SK-N-SH (cell line): Measurements from ENCODE around the gene SFSWAP. TPM values are rescaled to one million over a fixed set of nuclear protein-coding genes. Genes with fewer than 3 reads are reported as not detected.
A peak's percentile ranks its signal among the peaks of the same experiment; 100 is the strongest.

Source experiments
- CTCF ChIA-PET: fragments of 300-600, 350-600 bp; formaldehyde crosslinking; extraction: SDS; loops from one replicate; lab custom pipeline; 2021; lab: Yijun Ruan, JAX
- POLR2A ChIA-PET: fragments of 350-600 bp; sonication (Branson Sonifier 250); formaldehyde crosslinking; extraction: SDS; loops from one replicate; lab custom pipeline; 2020; ENCODE audit warnings: antibody characterized with exemption, inconsistent platforms; lab: Yijun Ruan, JAX
- DNase-seq: peaks from one replicate; pipeline ENCODE4 v3.0.0; 2012
- H2AFZ ChIP-seq: fragments of 200-600 bp; sonication (generic); 2 replicates; pipeline ENCODE4 v1.8.1; 2016; ENCODE audit warnings: antibody characterized with exemption, mild to moderate bottlenecking, low read depth
- H3F3A ChIP-seq: fragments of 200-600 bp; sonication (generic); replicated peaks from 2 replicates; pipeline ENCODE3; 2016; ENCODE audit warnings: antibody characterized with exemption, mild to moderate bottlenecking; ENCODE audit not compliant: insufficient read depth
- H3K27ac ChIP-seq, 2 experiments: fragments of 200-500 bp in 1 of 2; fragments of 200-600 bp in 1 of 2; sonication (Bioruptor generic) in 1 of 2; sonication (generic), shearing (Covaris generic) in 1 of 2; 2 replicates each; pipeline versions ENCODE4 v1.5.1 to v1.6.1; 2014 to 2016; ENCODE audit warnings: low read depth in 2 of 2, inconsistent platforms in 1 of 2, low read length in 1 of 2, mild to moderate bottlenecking in 1 of 2, mixed read lengths in 1 of 2
- H3K27me3 ChIP-seq: fragments of 200-600 bp; sonication (generic), shearing (Covaris generic); 2 replicates; pipeline ENCODE4 v1.6.1; 2016; ENCODE audit warnings: mixed run types; ENCODE audit not compliant: insufficient read depth
- H3K36me3 ChIP-seq, 2 experiments: fragments of 200-500 bp in 1 of 2; fragments of 200-600 bp in 1 of 2; sonication (Bioruptor generic) in 1 of 2; sonication (generic) in 1 of 2; replicated peaks in 1 of 2; 2 replicates each; pipeline versions ENCODE3 to v1.5.1; 2014 to 2016; ENCODE audit warnings: low read length in 1 of 2, mild to moderate bottlenecking in 1 of 2; ENCODE audit not compliant: insufficient read depth in 2 of 2, control insufficient read depth in 1 of 2
- H3K4me1 ChIP-seq, 2 experiments: fragments of 200-500 bp in 1 of 2; fragments of 200-600 bp in 1 of 2; sonication (Bioruptor generic) in 1 of 2; sonication (generic), shearing (Covaris generic) in 1 of 2; 2 replicates each; pipeline versions ENCODE4 v1.5.1 to v1.6.1; 2014 to 2016; ENCODE audit warnings: low read depth in 1 of 2, low read length in 1 of 2, mixed run types in 1 of 2; ENCODE audit not compliant: insufficient read depth in 2 of 2, control insufficient read depth in 1 of 2
- H3K4me2 ChIP-seq: fragments of 200-600 bp; sonication (generic), shearing (Covaris generic); 2 replicates; pipeline ENCODE4 v1.6.1; 2017; ENCODE audit warnings: mixed run types
- H3K4me3 ChIP-seq, 2 experiments: fragments of 200-500 bp in 1 of 2; fragments of 200-600 bp in 1 of 2; sonication (Bioruptor generic) in 1 of 2; sonication (generic), shearing (Covaris generic) in 1 of 2; 2 replicates each; pipeline versions ENCODE4 v1.5.1 to v1.8.1; 2014 to 2016; ENCODE audit warnings: low read depth in 2 of 2, inconsistent platforms in 1 of 2, low read length in 1 of 2, mild to moderate bottlenecking in 1 of 2, mixed read lengths in 1 of 2, moderate library complexity in 1 of 2
- H3K79me2 ChIP-seq: fragments of 200-600 bp; sonication (generic); 2 replicates; pipeline ENCODE4 v1.8.1; 2017; ENCODE audit warnings: mild to moderate bottlenecking; ENCODE audit not compliant: insufficient read depth
- H3K9ac ChIP-seq: fragments of 200-600 bp; sonication (generic); 2 replicates; pipeline ENCODE4 v1.6.1; 2017; ENCODE audit warnings: mixed run types
- H3K9me2 ChIP-seq: fragments of 200-600 bp; sonication (generic); 2 replicates; pipeline ENCODE4 v1.6.1; 2017; ENCODE audit warnings: mixed run types
- H3K9me3 ChIP-seq: fragments of 200-600 bp; sonication (generic); 2 replicates; pipeline ENCODE4 v1.6.1; 2017; ENCODE audit warnings: mixed run types, mild to moderate bottlenecking, moderate library complexity
- H4K20me1 ChIP-seq: fragments of 200-600 bp; sonication (generic); 2 replicates; pipeline ENCODE4 v1.6.1; 2017; ENCODE audit warnings: mild to moderate bottlenecking, mixed run types; ENCODE audit not compliant: insufficient read depth
- EP300 ChIP-seq, 2 experiments: IDR thresholded peaks; 2 replicates each; pipeline versions ENCODE4 v1.4.0 to v1.6.1; 2012; ENCODE audit warnings: borderline replicate concordance in 1 of 2, low read depth in 1 of 2, low read length in 1 of 2
- FOXJ3 ChIP-seq: sonication (generic); formaldehyde crosslinking; IDR thresholded peaks from 2 replicates; pipeline ENCODE4 v1.5.1; 2020; ENCODE audit warnings: mild to moderate bottlenecking, missing genetic modification reagents
- FOXM1 ChIP-seq: IDR thresholded peaks from 2 replicates; pipeline ENCODE4 v1.4.0; 2012; ENCODE audit warnings: low read depth, mild to moderate bottlenecking
- JUND ChIP-seq: IDR thresholded peaks from 2 replicates; pipeline ENCODE4 v1.4.0; 2012
- MEF2A ChIP-seq: IDR thresholded peaks from 2 replicates; pipeline ENCODE4 v1.4.0; 2012; ENCODE audit warnings: low read depth, borderline replicate concordance
- NFIC ChIP-seq: IDR thresholded peaks from 2 replicates; pipeline ENCODE4 v1.4.0; 2012; ENCODE audit warnings: borderline replicate concordance
- NRF1 ChIP-seq: IDR thresholded peaks from 2 replicates; pipeline ENCODE4 v1.6.1; 2012; ENCODE audit warnings: low read depth, mild to moderate bottlenecking, low read length
- RAD21 ChIP-seq: IDR thresholded peaks from 2 replicates; pipeline ENCODE4 v1.6.1; 2012; ENCODE audit warnings: mild to moderate bottlenecking, low read length
- RCOR1 ChIP-seq: fragments of 150-350 bp; IDR thresholded peaks from 2 replicates; pipeline ENCODE4 v1.6.1; 2017; ENCODE audit warnings: antibody characterized with exemption, low read length
- RXRA ChIP-seq: IDR thresholded peaks from 2 replicates; pipeline ENCODE4 v1.4.0; 2012; ENCODE audit warnings: low read depth, mild to moderate bottlenecking, borderline replicate concordance
- TAF1 ChIP-seq: IDR thresholded peaks from 2 replicates; pipeline ENCODE4 v1.6.1; 2012; ENCODE audit warnings: low read depth, mild to moderate bottlenecking, low read length, moderate library complexity, borderline replicate concordance
- TEAD4 ChIP-seq: IDR thresholded peaks from 2 replicates; pipeline ENCODE4 v1.4.0; 2012; ENCODE audit warnings: mild to moderate bottlenecking, borderline replicate concordance; ENCODE audit not compliant: insufficient read depth
- YY1 ChIP-seq: IDR thresholded peaks from 2 replicates; pipeline ENCODE4 v1.4.0; 2012; ENCODE audit warnings: low read depth, mild to moderate bottlenecking
- WGBS: methylation state at CpG from one replicate; pipeline ENCODE4 v1.1.6; 2017; ENCODE audit warnings: low lambda C conversion rate; 5-methylcytosine and 5-hydroxymethylcytosine counted together
- polyA plus RNA-seq, 3 experiments: library from polyadenylated mRNA; depleted of rRNA; stranded (reverse); fragments of >200 nt; gene quantifications; 2 replicates each; pipeline ENCODE4 v1.2.3, GENCODE V29; 2012
- TF ChIP-seq, protein P1 (sequence below): IDR thresholded peaks from 2 replicates; pipeline ENCODE4 v1.4.0; 2012; ENCODE audit warnings: low read depth
- TF ChIP-seq, protein P2 (sequence below): IDR thresholded peaks from 2 replicates; pipeline ENCODE4 v1.6.1; 2012; ENCODE audit warnings: mild to moderate bottlenecking, low read depth, low read length, moderate library complexity

The SFSWAP gene
- polyA plus RNA-seq, 1 of the 3 experiments (the other 2 are of a cell fraction) = 27.9 TPM

DNA sequence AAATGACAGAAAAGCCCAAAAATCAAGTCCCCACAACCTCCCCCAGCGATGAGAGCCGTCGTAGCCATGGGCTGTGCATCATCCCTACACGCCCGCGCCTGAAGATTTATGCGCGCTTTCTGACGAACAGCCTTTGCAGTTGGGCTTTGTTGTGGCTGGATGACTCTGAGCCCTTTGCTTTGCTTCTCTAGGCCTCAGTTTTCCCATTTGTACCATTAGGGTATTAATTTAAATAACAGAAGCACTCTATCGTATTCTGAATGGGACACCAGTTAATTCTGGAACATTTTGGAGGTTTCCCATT is 24.2 kb downstream of the SFSWAP start:
- POLR2A ChIA-PET = no interaction called here

DNA sequence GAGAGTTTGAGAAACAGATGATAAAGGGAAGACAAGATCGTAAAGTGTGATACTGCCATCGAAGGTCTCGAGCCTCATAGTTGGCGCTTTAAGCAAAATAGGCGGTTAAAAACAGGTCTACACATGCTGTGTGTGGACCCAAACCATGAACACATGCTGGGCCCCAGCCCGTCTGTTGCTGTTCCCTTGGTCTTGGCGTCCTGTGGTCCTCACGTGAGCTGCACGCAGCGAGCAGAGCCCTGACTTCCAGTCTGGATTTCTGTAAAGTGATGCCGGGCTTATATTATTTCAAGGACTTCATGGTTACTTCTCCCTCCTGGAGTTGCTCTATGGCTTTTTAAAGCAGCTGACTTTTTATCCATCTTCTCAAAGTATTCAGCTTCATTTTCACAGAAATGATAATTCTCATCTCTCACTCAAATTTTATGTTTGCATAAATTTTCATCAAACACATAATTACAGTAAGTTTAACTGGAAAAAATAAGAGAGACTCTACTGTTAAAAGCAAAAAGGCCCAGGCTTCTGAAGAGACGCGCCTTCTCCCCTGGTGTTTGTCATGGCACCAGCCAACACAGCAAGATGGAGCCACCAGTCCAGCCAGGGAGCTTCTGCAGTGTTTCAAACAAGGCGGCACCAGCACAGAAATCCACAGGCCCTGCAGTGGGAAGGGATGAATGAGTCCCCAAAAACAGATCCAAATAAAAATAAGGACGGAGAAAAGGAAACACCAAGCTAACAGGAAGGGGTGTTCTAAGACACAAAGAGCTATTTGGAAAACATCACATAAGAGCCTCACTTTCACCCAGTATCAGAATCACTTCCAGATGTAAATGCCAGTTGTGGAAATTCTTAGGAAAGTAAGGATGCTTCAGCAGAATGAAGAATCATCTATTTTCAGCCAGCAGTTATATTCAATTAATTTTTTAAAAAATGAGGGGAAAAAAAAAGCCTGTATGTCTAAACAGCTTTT is 24.9 kb downstream of the SFSWAP start:
- WGBS = 96% methylated on average over 15 of the region's 15 CpGs
- H3K36me3 ChIP-seq = peaks cover 41 to 73% of the 10 kb centered on the region in 2 experiments
- POLR2A ChIA-PET = no interaction called here

More for the DNA sequence above, 24.2 kb downstream of the SFSWAP start:
- no peak for DNase-seq
- Histone ChIP-seq H2AFZ (no peak overlapping the region), H3K9me2 (no peaks in the 10 kb centered on the region), H3K9ac (no peak overlapping the region), H3F3A (peaks cover 17% of the 10 kb centered on the region), H3K27me3 (no peaks in the 10 kb centered on the region)
- CTCF ChIA-PET = no interaction called here
- no peak for TF ChIP-seq FOXM1
- TF ChIP-seq, all 33 proteins: peak for 0
- no peaks in the 10 kb centered on the region for H3K9me3 ChIP-seq
- H3K36me3 ChIP-seq = peaks cover 35 to 74% of the 10 kb centered on the region in 2 experiments
- H3K4me1 ChIP-seq = 0 out of 4 replicates have a peak, but pooled peaks cover 0 to 7% of the 10 kb centered on the region in 2 experiments
- no peak overlapping the region for H3K4me2 ChIP-seq
- WGBS = 89% methylated on average over 10 of the region's 10 CpGs
- H3K4me3 ChIP-seq = no peak overlapping the region
- H4K20me1 ChIP-seq = no peaks in the 10 kb centered on the region
- H3K79me2 ChIP-seq = peaks cover 4% of the 10 kb centered on the region; the same call in 1 of the 2 replicates
- no peak overlapping the region for H3K27ac ChIP-seq

DNA sequence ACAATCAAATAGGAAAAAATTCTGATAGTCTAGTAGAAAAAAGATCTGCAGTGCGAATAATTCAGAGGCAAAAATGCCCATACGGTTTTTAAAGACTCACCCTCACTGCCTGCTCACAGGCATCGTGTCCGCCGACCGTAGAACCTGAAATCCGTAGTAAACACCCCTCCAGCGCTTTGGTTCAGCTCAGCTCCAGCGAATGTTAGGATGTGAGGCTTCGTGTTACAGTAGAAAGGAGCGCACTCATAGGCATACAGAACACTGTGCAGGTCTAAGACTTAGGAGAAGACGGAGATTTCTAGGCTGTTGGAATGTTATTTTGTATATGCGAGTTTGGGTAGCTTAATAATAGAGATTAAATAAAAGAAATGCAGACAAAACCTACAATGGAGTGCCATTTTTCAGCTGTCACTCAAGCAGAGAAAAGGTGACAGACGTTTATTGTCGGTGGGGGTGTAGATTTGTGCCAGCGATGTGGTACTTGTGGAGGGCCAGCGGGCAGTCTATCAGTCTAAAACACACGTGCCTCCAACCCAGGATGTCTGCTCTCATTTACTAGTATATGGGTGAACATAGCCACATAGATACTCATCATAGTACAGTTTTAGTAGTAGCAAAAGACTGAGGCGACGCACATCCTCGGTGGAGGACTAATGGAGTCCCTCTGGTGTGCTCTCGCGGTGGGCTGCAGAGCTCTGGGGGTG is 25.7 kb downstream of the SFSWAP start:
- Histone ChIP-seq H3K79me2 (peaks cover 9% of the 10 kb centered on the region; the same call in 1 of the 2 replicates), H3K36me3 (peaks cover 45 to 67% of the 10 kb centered on the region in 2 experiments), H4K20me1 (no peaks in the 10 kb centered on the region), H3K4me2 (peak overlapping the region; percentile 60; the same call in 1 of the 2 replicates), H3K9me3 (no peaks in the 10 kb centered on the region), H2AFZ (no peak overlapping the region), H3K27ac (peak overlapping the region in 1 of 2 experiments; percentile 47; a peak in 1 of 4 replicates), H3F3A (peaks cover 17% of the 10 kb centered on the region), H3K27me3 (no peaks in the 10 kb centered on the region), H3K9me2 (no peaks in the 10 kb centered on the region), H3K4me3 (no peak overlapping the region), H3K9ac (no peak overlapping the region), H3K4me1 (0 out of 4 replicates have a peak, but pooled peaks cover 0 to 7% of the 10 kb centered on the region in 2 experiments)
- ChIA-PET POLR2A (no interaction called here), CTCF (interaction anchor here (0.6 to 1.0 kb wide), 2 partner anchors 9 to 18 kb away, joined by 3 to 5 read pairs; no protein-coding TSS in a partner anchor)
- WGBS = 95% methylated on average over 23 of the region's 23 CpGs
- TF ChIP-seq NFIC = no peak
- TF ChIP-seq JUND = no peak
- no peak for TF ChIP-seq RXRA
- TF ChIP-seq TEAD4 = no peak
- TF ChIP-seq RAD21 = no peak
- TF ChIP-seq, protein P1, sequence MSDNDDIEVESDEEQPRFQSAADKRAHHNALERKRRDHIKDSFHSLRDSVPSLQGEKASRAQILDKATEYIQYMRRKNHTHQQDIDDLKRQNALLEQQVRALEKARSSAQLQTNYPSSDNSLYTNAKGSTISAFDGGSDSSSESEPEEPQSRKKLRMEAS = no peak
- TF ChIP-seq, protein P2, sequence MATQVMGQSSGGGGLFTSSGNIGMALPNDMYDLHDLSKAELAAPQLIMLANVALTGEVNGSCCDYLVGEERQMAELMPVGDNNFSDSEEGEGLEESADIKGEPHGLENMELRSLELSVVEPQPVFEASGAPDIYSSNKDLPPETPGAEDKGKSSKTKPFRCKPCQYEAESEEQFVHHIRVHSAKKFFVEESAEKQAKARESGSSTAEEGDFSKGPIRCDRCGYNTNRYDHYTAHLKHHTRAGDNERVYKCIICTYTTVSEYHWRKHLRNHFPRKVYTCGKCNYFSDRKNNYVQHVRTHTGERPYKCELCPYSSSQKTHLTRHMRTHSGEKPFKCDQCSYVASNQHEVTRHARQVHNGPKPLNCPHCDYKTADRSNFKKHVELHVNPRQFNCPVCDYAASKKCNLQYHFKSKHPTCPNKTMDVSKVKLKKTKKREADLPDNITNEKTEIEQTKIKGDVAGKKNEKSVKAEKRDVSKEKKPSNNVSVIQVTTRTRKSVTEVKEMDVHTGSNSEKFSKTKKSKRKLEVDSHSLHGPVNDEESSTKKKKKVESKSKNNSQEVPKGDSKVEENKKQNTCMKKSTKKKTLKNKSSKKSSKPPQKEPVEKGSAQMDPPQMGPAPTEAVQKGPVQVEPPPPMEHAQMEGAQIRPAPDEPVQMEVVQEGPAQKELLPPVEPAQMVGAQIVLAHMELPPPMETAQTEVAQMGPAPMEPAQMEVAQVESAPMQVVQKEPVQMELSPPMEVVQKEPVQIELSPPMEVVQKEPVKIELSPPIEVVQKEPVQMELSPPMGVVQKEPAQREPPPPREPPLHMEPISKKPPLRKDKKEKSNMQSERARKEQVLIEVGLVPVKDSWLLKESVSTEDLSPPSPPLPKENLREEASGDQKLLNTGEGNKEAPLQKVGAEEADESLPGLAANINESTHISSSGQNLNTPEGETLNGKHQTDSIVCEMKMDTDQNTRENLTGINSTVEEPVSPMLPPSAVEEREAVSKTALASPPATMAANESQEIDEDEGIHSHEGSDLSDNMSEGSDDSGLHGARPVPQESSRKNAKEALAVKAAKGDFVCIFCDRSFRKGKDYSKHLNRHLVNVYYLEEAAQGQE = no peak
- no peak for TF ChIP-seq MEF2A
- no peak for DNase-seq

More for the DNA sequence above, 24.9 kb downstream of the SFSWAP start:
- Histone ChIP-seq H3K4me2 (no peak overlapping the region), H3K9ac (no peak overlapping the region), H3K9me3 (no peaks in the 10 kb centered on the region), H3K27me3 (no peaks in the 10 kb centered on the region), H2AFZ (no peak overlapping the region), H3K79me2 (peaks cover 9% of the 10 kb centered on the region; the same call in 1 of the 2 replicates), H3K27ac (peak overlapping the region in 1 of 2 experiments; percentile 33; a peak in 1 of 4 replicates), H3K9me2 (no peaks in the 10 kb centered on the region), H3F3A (peaks cover 17% of the 10 kb centered on the region), H3K4me1 (0 out of 4 replicates have a peak, but pooled peaks cover 0 to 7% of the 10 kb centered on the region in 2 experiments)
- CTCF ChIA-PET = interaction anchor here (0.6 to 1.0 kb wide), 2 partner anchors 10 to 19 kb away, joined by 3 to 5 read pairs; no protein-coding TSS in a partner anchor
- no peak for DNase-seq
- no peak for TF ChIP-seq TAF1
- no peak for TF ChIP-seq NRF1
- TF ChIP-seq RCOR1 = no peak
- TF ChIP-seq FOXJ3 (CRISPR knock-in tag) = no peak
- no peak for TF ChIP-seq EP300 (IDR thresholded peaks at IDR 0.05; ENCODE audit: borderline replicate concordance in 1 of 2, low read depth in 1 of 2, low read length in 1 of 2)
- TF ChIP-seq YY1 = no peak
- TF ChIP-seq, all 33 proteins: peak for 0
- Histone ChIP-seq H3K4me3 (no peak overlapping the region), H4K20me1 (no peaks in the 10 kb centered on the region)
